ENCODE measurements around the gene HHIP.
A peak's percentile ranks its signal among the peaks of the same experiment; 100 is the strongest.

The HHIP gene

GRCh38 chr4:144721994-144722393, 76.0 kb downstream of the HHIP start:
- no peak for TF ChIP-seq CTCF (conservative IDR thresholded peaks at IDR 0.05; ENCODE audit: low read depth, low read length)
- no peak for DNase-seq (ENCODE audit: low read depth)
- no peak overlapping the region for H3K4me3 ChIP-seq (ENCODE audit: low read depth, low read length)

- DNase-seq (ENCODE audit: low read depth): no peak
- TF ChIP-seq CTCF (conservative IDR thresholded peaks at IDR 0.05; ENCODE audit: low read depth, low read length): no peak
- H3K4me3 ChIP-seq (ENCODE audit: low read depth, low read length): no peak overlapping the region
Measured at GRCh38 chr4:144723471-144723870, 77.5 kb downstream of the HHIP start.

GRCh38 chr4:144729175-144729574, 83.2 kb downstream of the HHIP start:
- no peak for DNase-seq (ENCODE audit: low read depth)
- TF ChIP-seq CTCF (conservative IDR thresholded peaks at IDR 0.05; ENCODE audit: low read depth, low read length): no peak
- H3K4me3 ChIP-seq (ENCODE audit: low read depth, low read length): no peak overlapping the region

- H3K4me3 ChIP-seq (ENCODE audit: low read depth, low read length): no peak overlapping the region
- TF ChIP-seq CTCF (conservative IDR thresholded peaks at IDR 0.05; ENCODE audit: low read depth, low read length): no peak
- no peak for DNase-seq (ENCODE audit: low read depth)
Measured at GRCh38 chr4:144732584-144733428, 86.8 kb downstream of the HHIP start.

- DNase-seq (ENCODE audit: low read depth): no peak
- TF ChIP-seq CTCF (conservative IDR thresholded peaks at IDR 0.05; ENCODE audit: low read depth, low read length): no peak
- H3K4me3 ChIP-seq (ENCODE audit: low read depth, low read length): no peak overlapping the region
Measured at GRCh38 chr4:144733566-144733965, 87.6 kb downstream of the HHIP start.

- DNase-seq (ENCODE audit: low read depth): peak; percentile 71
- no peak overlapping the region for H3K4me3 ChIP-seq (ENCODE audit: low read depth, low read length)
- no peak for TF ChIP-seq CTCF (conservative IDR thresholded peaks at IDR 0.05; ENCODE audit: low read depth, low read length)
Measured at GRCh38 chr4:144734522-144734921, 88.6 kb downstream of the HHIP start.

- no peak for TF ChIP-seq CTCF (conservative IDR thresholded peaks at IDR 0.05; ENCODE audit: low read depth, low read length)
- no peak for DNase-seq (ENCODE audit: low read depth)
- H3K4me3 ChIP-seq (ENCODE audit: low read depth, low read length): no peak overlapping the region
Measured at GRCh38 chr4:144738649-144739048, 92.7 kb downstream of the HHIP start.

Measured in choroid plexus epithelial cell (primary cell).